ENCODE data around the gene DALRD3.

The DALRD3 gene

DNA sequence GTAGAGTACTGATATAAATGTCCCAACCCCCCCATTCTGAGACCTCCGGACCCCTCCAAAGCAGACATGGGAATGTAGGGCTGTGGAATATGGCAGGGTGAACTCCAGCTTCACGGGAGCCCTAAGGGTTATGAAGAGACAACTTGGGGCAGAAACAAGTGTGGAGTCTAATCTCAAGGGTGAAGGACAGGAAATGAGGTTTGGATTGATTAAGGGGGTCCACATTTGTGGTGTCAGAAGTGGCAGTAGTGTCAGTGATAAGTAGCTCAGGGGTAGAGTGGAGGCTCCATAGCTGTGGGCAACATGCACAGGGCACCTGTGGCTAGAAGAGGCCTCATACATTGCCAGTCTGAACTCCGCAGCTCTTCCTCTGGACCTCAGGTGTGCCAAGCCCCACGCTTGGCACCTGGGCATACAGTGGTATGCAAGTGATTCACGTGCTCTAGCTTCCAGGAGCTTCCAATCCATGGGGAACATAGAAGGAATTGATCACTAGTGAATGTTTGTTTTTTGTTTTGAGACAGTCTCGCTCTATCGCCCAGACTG, 32.5 kb downstream of the DALRD3 start:
- Histone ChIP-seq H3K36me3 (ENCODE audit: insufficient read depth, low read length) (peaks cover 38% of the 10 kb centered on the region), H3K9ac (ENCODE audit: low read depth, low read length) (no peak overlapping the region), H3K4me1 (ENCODE audit: control insufficient read depth, insufficient read depth, low read length) (peaks cover 12% of the 10 kb centered on the region), H3K4me3 (ENCODE audit: low read length) (no peak overlapping the region), H3K4me2 (ENCODE audit: low read length) (no peak overlapping the region), H3K27me3 (ENCODE audit: control insufficient read depth, insufficient read depth, low read length) (no peaks in the 10 kb centered on the region), H3K9me3 (replicated peaks; ENCODE audit: low read length) (no peaks in the 10 kb centered on the region)

DNA sequence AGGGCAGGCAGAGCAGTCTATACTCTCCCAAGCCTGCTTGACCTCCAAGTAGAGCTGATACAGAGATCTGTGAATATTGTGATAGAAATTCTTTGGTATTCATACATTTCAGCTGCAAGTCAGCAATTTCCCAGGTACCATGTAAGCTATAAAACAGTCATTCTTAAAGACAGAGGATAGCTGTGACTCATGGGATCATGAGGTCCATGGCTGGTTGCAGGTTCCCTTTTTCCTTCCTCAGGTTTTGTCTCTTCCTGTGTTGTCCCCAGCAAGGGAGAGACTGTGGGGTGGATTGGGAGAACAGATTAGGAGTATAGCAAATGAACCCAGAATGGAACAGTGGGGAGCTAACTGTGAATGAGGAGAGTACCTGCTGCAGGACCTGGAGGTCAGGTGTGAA, 33.7 kb downstream of the DALRD3 start:
- no peaks in the 10 kb centered on the region for H3K9me3 ChIP-seq (replicated peaks; ENCODE audit: low read length)
- H3K27me3 ChIP-seq (ENCODE audit: control insufficient read depth, insufficient read depth, low read length): no peaks in the 10 kb centered on the region
- no peak overlapping the region for H3K4me2 ChIP-seq (ENCODE audit: low read length)
- H3K4me3 ChIP-seq (ENCODE audit: low read length): no peak overlapping the region
- H3K36me3 ChIP-seq (ENCODE audit: insufficient read depth, low read length): peaks cover 47% of the 10 kb centered on the region
- no peak overlapping the region for H3K9ac ChIP-seq (ENCODE audit: low read depth, low read length)
- peaks cover 8% of the 10 kb centered on the region for H3K4me1 ChIP-seq (ENCODE audit: control insufficient read depth, insufficient read depth, low read length)

DNA sequence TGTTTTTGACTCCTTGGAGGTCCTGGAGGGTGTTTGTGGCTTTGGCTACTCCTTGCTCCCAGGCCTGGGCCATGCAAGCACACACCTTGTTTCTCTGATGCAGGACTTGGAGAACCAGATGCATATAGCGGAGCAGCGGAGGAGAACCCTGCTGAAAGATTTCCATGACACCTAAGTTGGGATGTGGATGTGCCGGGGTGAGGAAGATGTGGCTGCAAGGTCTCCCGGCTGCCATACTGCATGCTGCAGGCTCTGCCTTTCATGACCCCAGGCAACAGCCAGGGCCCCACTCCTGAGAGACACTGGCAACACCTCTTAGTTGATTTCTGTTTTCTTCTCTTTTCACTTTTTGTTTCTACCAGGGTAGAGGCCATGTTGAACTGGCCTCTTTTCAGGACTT, 35.3 kb downstream of the DALRD3 start:
- Histone ChIP-seq H3K36me3 (ENCODE audit: insufficient read depth, low read length) (peaks cover 56% of the 10 kb centered on the region), H3K4me3 (ENCODE audit: low read length) (no peak overlapping the region)

DNA sequence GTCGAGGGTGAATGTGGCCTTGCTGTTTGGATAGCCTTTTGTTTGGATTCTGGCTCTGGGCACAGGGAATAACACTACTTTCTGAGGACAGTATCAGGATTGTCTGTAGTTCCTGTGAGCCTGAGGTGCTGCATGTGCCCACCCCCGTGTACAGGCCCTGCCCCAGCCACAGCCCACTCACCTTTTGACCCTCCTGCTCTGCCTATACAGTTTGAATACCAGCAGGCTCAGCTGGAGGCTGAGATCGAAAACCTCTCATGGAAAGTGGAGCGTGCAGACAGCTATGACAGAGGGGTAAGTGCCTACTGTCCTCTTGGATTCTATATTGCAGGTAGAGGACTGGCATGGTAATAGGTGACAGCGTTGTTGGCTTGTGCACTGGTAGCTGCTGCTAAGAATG, 35.7 kb downstream of the DALRD3 start:
- no peak overlapping the region for H3K4me2 ChIP-seq (ENCODE audit: low read length)
- no peak overlapping the region for H3K9ac ChIP-seq (ENCODE audit: low read depth, low read length)
- no peaks in the 10 kb centered on the region for H3K4me1 ChIP-seq (ENCODE audit: control insufficient read depth, insufficient read depth, low read length)
- H3K4me3 ChIP-seq (ENCODE audit: low read length): no peak overlapping the region
- H3K9me3 ChIP-seq (replicated peaks; ENCODE audit: low read length): no peaks in the 10 kb centered on the region
- H3K36me3 ChIP-seq (ENCODE audit: insufficient read depth, low read length): peaks cover 61% of the 10 kb centered on the region
- no peaks in the 10 kb centered on the region for H3K27me3 ChIP-seq (ENCODE audit: control insufficient read depth, insufficient read depth, low read length)

More for the DNA sequence above, 35.3 kb downstream of the DALRD3 start:
- no peaks in the 10 kb centered on the region for H3K27me3 ChIP-seq (ENCODE audit: control insufficient read depth, insufficient read depth, low read length)
- no peaks in the 10 kb centered on the region for H3K4me1 ChIP-seq (ENCODE audit: control insufficient read depth, insufficient read depth, low read length)
- H3K4me2 ChIP-seq (ENCODE audit: low read length): no peak overlapping the region
- H3K9ac ChIP-seq (ENCODE audit: low read depth, low read length): no peak overlapping the region
- H3K9me3 ChIP-seq (replicated peaks; ENCODE audit: low read length): no peaks in the 10 kb centered on the region

DNA sequence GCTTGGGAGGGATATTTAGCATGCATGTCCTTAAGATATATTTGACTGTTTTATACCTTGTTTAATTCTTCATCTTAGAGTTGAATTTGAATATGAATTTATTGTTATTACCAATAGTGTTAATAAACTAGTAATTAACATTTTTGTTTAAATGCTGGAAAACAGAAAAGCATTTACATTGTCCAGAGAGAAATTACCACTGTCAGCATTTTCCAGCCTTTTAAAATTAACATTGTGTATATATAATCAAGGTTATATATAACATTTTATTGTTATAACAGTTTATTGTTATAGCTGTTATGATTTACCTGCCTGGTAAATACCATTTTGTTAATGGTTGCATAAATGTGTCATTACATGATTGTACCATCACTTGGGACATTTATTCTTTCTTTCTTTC, 36.4 kb downstream of the DALRD3 start:
- Histone ChIP-seq H3K4me2 (ENCODE audit: low read length) (no peak overlapping the region), H3K27me3 (ENCODE audit: control insufficient read depth, insufficient read depth, low read length) (no peaks in the 10 kb centered on the region), H3K4me3 (ENCODE audit: low read length) (no peak overlapping the region), H3K9ac (ENCODE audit: low read depth, low read length) (no peak overlapping the region), H3K9me3 (replicated peaks; ENCODE audit: low read length) (no peaks in the 10 kb centered on the region), H3K4me1 (ENCODE audit: control insufficient read depth, insufficient read depth, low read length) (no peaks in the 10 kb centered on the region), H3K36me3 (ENCODE audit: insufficient read depth, low read length) (peaks cover 63% of the 10 kb centered on the region)

DNA sequence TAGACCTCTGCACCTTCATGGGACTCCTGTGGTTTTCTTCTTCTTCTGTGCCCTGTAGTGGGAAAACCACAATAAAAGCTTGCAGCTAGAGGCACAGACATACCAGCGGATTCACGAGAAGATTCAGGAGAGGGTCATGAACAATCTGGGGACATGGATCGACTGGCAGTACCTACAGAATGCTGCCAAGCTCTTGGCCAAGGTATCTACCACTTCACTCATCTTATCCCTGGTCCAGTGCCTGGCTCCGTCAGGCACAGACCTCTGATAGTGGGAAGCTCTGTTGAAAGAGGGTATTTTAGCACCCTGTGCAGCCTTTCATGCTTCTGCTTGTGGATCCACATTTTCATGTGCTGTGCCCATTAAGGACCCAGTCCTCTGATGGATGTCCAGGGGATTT, 38.1 kb downstream of the DALRD3 start:
- Histone ChIP-seq H3K9ac (ENCODE audit: low read depth, low read length) (no peak overlapping the region), H3K27me3 (ENCODE audit: control insufficient read depth, insufficient read depth, low read length) (no peaks in the 10 kb centered on the region), H3K9me3 (replicated peaks; ENCODE audit: low read length) (no peaks in the 10 kb centered on the region), H3K4me1 (ENCODE audit: control insufficient read depth, insufficient read depth, low read length) (no peaks in the 10 kb centered on the region), H3K4me3 (ENCODE audit: low read length) (no peak overlapping the region), H3K36me3 (ENCODE audit: insufficient read depth, low read length) (peaks cover 70% of the 10 kb centered on the region), H3K4me2 (ENCODE audit: low read length) (no peak overlapping the region)

DNA sequence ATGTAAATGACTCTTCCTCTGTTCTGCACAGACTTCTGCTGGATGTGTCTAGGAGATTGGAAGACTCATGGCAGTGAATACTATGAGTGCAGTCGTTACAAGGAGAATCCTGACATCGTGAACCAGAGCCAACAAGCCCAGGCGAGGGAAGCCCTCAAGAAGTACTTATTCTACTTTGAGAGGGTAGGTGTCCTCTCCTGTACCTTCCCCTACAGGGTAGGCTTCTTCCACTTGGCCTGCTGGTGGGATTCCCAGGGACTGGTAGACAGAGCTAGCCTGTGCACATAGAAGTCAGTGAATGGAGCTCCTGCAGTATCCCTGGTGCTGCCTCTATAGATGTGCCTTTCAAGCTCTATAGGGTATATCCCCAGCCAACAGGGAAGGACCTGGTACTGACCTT, 38.9 kb downstream of the DALRD3 start:
- Histone ChIP-seq H3K36me3 (ENCODE audit: insufficient read depth, low read length) (peaks cover 70% of the 10 kb centered on the region), H3K9ac (ENCODE audit: low read depth, low read length) (no peak overlapping the region), H3K27me3 (ENCODE audit: control insufficient read depth, insufficient read depth, low read length) (no peaks in the 10 kb centered on the region), H3K9me3 (replicated peaks; ENCODE audit: low read length) (no peaks in the 10 kb centered on the region), H3K4me1 (ENCODE audit: control insufficient read depth, insufficient read depth, low read length) (no peaks in the 10 kb centered on the region), H3K4me3 (ENCODE audit: low read length) (no peak overlapping the region), H3K4me2 (ENCODE audit: low read length) (no peak overlapping the region)

DNA sequence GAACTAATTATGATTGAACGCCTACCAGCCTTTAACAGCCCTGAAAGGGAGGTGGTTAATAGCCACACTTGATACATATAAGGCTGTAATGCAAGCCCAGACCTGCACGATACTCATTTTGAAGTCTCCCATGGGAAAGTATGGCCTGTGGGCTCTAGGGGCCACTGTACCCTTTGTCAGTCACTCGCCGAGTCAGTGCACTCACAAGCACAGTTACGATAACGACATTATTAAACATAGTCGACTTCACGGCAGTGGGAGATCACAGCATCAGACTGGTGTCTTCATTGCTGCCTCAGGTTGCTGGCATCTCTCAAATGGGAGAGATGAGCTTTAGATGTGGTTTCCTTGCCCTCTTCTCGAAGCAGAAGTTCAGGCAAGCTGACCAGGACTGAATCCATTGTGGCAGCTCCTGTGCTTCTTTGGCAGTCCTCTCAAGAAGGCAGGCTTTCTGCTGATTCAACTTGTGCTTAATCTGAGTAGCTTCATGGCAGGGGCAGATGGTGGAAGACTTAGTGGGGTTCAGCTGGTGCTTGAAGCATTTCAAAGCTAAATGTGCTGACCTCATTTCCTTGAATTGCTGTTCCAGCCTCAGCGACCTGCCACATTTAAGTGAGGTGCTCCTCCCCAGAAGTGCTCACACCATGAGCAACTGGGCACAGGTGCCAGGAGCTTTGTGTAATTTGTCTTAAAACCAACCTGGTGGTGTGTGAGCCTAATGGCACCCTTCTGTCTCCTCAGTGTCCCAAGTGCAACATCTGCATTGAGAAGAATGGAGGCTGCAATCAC, 44.1 kb downstream of the DALRD3 start:
- Histone ChIP-seq H3K9me3 (replicated peaks; ENCODE audit: low read length) (no peaks in the 10 kb centered on the region), H3K4me3 (ENCODE audit: low read length) (no peak overlapping the region), H3K4me2 (ENCODE audit: low read length) (no peak overlapping the region), H3K27me3 (ENCODE audit: control insufficient read depth, insufficient read depth, low read length) (no peaks in the 10 kb centered on the region), H3K4me1 (ENCODE audit: control insufficient read depth, insufficient read depth, low read length) (no peaks in the 10 kb centered on the region), H3K36me3 (ENCODE audit: insufficient read depth, low read length) (peaks cover 69% of the 10 kb centered on the region), H3K9ac (ENCODE audit: low read depth, low read length) (no peak overlapping the region)

DNA sequence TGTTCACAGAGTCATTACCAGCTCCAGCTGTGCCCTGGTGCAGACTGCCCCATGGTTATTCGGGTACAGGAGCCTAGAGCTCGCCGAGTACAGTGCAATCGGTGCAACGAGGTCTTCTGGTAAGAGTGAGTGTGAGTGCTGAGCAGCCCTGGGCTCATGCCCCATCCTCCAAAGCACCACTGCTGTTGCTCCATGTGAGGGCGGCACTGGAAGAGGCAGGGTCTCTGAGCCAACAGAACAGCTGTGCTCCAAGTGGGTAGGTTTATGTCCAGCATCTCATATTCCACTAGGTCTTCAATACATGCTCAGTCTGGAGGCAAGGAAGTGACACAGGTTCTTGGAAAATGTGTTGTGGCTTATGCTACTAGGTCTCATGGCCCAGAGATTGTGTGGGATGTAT, 47.8 kb downstream of the DALRD3 start:
- Histone ChIP-seq H3K9me3 (replicated peaks; ENCODE audit: low read length) (no peaks in the 10 kb centered on the region), H3K9ac (ENCODE audit: low read depth, low read length) (no peak overlapping the region), H3K4me3 (ENCODE audit: low read length) (no peak overlapping the region)

DNA sequence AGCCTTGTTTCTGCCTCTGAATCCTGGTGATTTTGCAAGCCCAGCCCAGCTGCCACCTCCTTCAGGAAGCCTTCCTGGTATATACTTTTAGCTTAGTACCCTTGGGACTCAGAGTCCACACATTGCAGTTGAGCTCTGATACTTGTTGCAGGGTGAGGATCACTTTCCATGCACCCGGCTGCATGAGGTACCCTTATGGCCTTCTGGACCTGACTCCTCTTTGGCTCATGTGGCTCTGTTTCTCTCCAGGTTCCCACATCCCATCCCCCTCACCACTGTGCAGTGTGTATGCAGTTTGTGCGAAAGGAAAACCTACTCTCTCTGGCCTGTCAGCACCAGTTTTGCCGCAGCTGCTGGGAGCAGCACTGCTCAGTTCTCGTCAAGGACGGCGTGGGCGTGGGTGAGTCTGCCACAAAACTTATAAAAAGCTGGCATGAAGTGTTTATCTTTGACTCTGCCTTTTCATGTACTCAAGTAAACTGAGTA, 51.5 kb downstream of the DALRD3 start:
- Histone ChIP-seq H3K9me3 (replicated peaks; ENCODE audit: low read length) (no peaks in the 10 kb centered on the region), H3K36me3 (ENCODE audit: insufficient read depth, low read length) (peaks cover 49% of the 10 kb centered on the region), H3K4me1 (ENCODE audit: control insufficient read depth, insufficient read depth, low read length) (peaks cover 17% of the 10 kb centered on the region), H3K27me3 (ENCODE audit: control insufficient read depth, insufficient read depth, low read length) (no peaks in the 10 kb centered on the region), H3K4me3 (ENCODE audit: low read length) (no peak overlapping the region), H3K9ac (ENCODE audit: low read depth, low read length) (no peak overlapping the region), H3K4me2 (ENCODE audit: low read length) (no peak overlapping the region)

More for the DNA sequence above, 47.8 kb downstream of the DALRD3 start:
- Histone ChIP-seq H3K4me2 (ENCODE audit: low read length) (no peak overlapping the region), H3K27me3 (ENCODE audit: control insufficient read depth, insufficient read depth, low read length) (no peaks in the 10 kb centered on the region), H3K36me3 (ENCODE audit: insufficient read depth, low read length) (peaks cover 70% of the 10 kb centered on the region), H3K4me1 (ENCODE audit: control insufficient read depth, insufficient read depth, low read length) (peaks cover 17% of the 10 kb centered on the region)

DNA sequence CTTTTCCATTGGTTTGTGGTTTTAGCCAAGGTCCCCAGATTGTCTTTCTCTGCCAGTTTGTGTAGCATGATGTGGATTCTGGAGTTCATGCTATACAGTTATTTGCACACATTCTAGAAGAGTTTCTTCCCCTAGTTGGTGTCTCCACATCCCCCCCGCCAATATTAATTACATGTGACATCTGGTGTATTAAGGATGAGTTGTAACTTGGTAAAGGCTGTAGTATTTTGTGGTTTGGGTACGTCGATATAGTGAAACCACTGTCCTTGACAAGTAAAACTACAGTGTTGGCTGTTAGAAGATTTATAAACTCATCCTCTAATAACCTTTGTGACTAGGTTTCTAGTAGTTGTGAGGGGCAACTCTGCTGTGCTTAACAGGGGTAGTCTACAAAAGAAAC, 52.0 kb downstream of the DALRD3 start:
- no peaks in the 10 kb centered on the region for H3K9me3 ChIP-seq (replicated peaks; ENCODE audit: low read length)
- H3K27me3 ChIP-seq (ENCODE audit: control insufficient read depth, insufficient read depth, low read length): no peaks in the 10 kb centered on the region
- H3K9ac ChIP-seq (ENCODE audit: low read depth, low read length): no peak overlapping the region
- peaks cover 17% of the 10 kb centered on the region for H3K4me1 ChIP-seq (ENCODE audit: control insufficient read depth, insufficient read depth, low read length)
- H3K4me3 ChIP-seq (ENCODE audit: low read length): no peak overlapping the region
- peaks cover 49% of the 10 kb centered on the region for H3K36me3 ChIP-seq (ENCODE audit: insufficient read depth, low read length)
- no peak overlapping the region for H3K4me2 ChIP-seq (ENCODE audit: low read length)
